Fibroblast of skin of abdomen (primary cell): ENCODE measurements around the gene ERCC2.

Source experiments
- DNase-seq: peaks from one replicate; pipeline ENCODE4 v3.0.0-alpha.2; 2013

ERCC2 gene

GRCh38 chr19:45401815-45402214, 31.4 kb upstream of the ERCC2 start:
- DNase-seq, result no peak

GRCh38 chr19:45400192-45400591, 29.8 kb upstream of the ERCC2 start:
- no peak for DNase-seq

- no peak for DNase-seq
Observed at GRCh38 chr19:45395821-45396617, 25.6 kb upstream of the ERCC2 start.

GRCh38 chr19:45391871-45392665, 21.7 kb upstream of the ERCC2 start:
- DNase-seq, result no peak

GRCh38 chr19:45391346-45391745, 21.0 kb upstream of the ERCC2 start:
- DNase-seq, result no peak

GRCh38 chr19:45385392-45386221, 15.2 kb upstream of the ERCC2 start:
- DNase-seq, result no peak

- DNase-seq, result no peak
Observed at GRCh38 chr19:45382426-45382825, 12.1 kb upstream of the ERCC2 start.

GRCh38 chr19:45380107-45380506, 9.7 kb upstream of the ERCC2 start:
- DNase-seq, result no peak

GRCh38 chr19:45376045-45376724, 5.8 kb upstream of the ERCC2 start:
- peak; percentile 99 for DNase-seq

GRCh38 chr19:45368737-45369340, 1.5 kb downstream of the ERCC2 start:
- no peak for DNase-seq

- no peak for DNase-seq
Observed at GRCh38 chr19:45368127-45368526, 2.2 kb downstream of the ERCC2 start.

- DNase-seq, result no peak
Observed at GRCh38 chr19:45364696-45365095, 5.7 kb downstream of the ERCC2 start.

- DNase-seq, result no peak
Observed at GRCh38 chr19:45363861-45364459, 6.4 kb downstream of the ERCC2 start.

GRCh38 chr19:45362291-45362690, 8.1 kb downstream of the ERCC2 start:
- no peak for DNase-seq

- DNase-seq, result no peak
Observed at GRCh38 chr19:45361608-45362007, 8.8 kb downstream of the ERCC2 start.

- no peak for DNase-seq
Observed at GRCh38 chr19:45358213-45358792, 12.1 kb downstream of the ERCC2 start.

- DNase-seq, result no peak
Observed at GRCh38 chr19:45357445-45357783, 13.0 kb downstream of the ERCC2 start.

GRCh38 chr19:45356760-45357444, 13.5 kb downstream of the ERCC2 start:
- no peak for DNase-seq

GRCh38 chr19:45355910-45356309, 14.5 kb downstream of the ERCC2 start:
- no peak for DNase-seq

GRCh38 chr19:45355402-45355801, 15.0 kb downstream of the ERCC2 start:
- DNase-seq, result no peak
